Measurements from ENCODE around the gene MAP2K1.

MAP2K1 gene

DNA sequence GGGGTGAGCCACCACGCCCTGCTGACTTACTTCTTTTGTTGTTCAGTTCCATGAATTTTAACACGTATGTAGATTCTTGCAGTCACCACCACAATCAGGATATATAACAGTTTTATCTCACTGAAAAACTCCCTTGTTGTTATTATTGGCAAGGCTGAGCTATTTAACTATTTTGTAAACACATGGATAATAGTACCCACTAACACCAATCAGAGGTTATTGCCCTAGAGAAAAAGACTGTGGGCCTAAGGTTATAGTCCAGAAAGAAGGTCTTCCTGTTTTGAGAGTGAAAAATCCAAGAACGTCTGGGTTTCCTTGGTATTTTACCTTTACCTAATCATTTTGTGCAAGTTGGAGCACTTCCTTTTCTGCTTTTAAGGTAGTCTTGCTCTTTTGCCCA is 127.9 kb downstream of the MAP2K1 start:
- Histone ChIP-seq H3K27me3 (no peaks in the 10 kb centered on the region), H3K36me3 (peaks cover 0 to 28% (median 11%) of the 10 kb centered on the region in 3 donors), H3K4me3 (no peak overlapping the region), H3K4me1 (no peaks in the 10 kb centered on the region), H3K27ac (no peak overlapping the region), H3K9me3 (no peaks in the 10 kb centered on the region)
- intact Hi-C loops (cut with DNase I; ENCODE audit: low total_unique reads) = no loop called here
- no peak for DNase-seq
- TF ChIP-seq, protein P1, sequence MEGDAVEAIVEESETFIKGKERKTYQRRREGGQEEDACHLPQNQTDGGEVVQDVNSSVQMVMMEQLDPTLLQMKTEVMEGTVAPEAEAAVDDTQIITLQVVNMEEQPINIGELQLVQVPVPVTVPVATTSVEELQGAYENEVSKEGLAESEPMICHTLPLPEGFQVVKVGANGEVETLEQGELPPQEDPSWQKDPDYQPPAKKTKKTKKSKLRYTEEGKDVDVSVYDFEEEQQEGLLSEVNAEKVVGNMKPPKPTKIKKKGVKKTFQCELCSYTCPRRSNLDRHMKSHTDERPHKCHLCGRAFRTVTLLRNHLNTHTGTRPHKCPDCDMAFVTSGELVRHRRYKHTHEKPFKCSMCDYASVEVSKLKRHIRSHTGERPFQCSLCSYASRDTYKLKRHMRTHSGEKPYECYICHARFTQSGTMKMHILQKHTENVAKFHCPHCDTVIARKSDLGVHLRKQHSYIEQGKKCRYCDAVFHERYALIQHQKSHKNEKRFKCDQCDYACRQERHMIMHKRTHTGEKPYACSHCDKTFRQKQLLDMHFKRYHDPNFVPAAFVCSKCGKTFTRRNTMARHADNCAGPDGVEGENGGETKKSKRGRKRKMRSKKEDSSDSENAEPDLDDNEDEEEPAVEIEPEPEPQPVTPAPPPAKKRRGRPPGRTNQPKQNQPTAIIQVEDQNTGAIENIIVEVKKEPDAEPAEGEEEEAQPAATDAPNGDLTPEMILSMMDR (IDR thresholded peaks at IDR 0.05) = no peak

GRCh38 chr15:66515901-66516322 is 129.2 kb downstream of the MAP2K1 start:
- Histone ChIP-seq H3K9me3 (no peaks in the 10 kb centered on the region), H3K27me3 (no peaks in the 10 kb centered on the region), H3K27ac (no peak overlapping the region), H3K4me1 (no peaks in the 10 kb centered on the region), H3K4me3 (no peak overlapping the region), H3K36me3 (peaks cover 2 to 31% (median 11%) of the 10 kb centered on the region in 3 donors)
- TF ChIP-seq, protein P1 (IDR thresholded peaks at IDR 0.05) = no peak
- intact Hi-C loops (cut with DNase I; ENCODE audit: low total_unique reads) = no loop called here
- DNase-seq = no peak

- peaks cover 7 to 43% (median 14%) of the 10 kb centered on the region in 3 donors for H3K36me3 ChIP-seq
- intact Hi-C loops (cut with DNase I; ENCODE audit: low total_unique reads) = no loop called here
- H3K4me1 ChIP-seq = no peaks in the 10 kb centered on the region
- H3K27me3 ChIP-seq = no peaks in the 10 kb centered on the region
- no peaks in the 10 kb centered on the region for H3K9me3 ChIP-seq
- H3K4me3 ChIP-seq = no peak overlapping the region
- H3K27ac ChIP-seq = no peak overlapping the region
- no peak for DNase-seq
- TF ChIP-seq, protein P1 (IDR thresholded peaks at IDR 0.05) = no peak
These were observed 137.2 kb downstream of the MAP2K1 start for GRCh38 chr15:66523926-66524325.

DNA sequence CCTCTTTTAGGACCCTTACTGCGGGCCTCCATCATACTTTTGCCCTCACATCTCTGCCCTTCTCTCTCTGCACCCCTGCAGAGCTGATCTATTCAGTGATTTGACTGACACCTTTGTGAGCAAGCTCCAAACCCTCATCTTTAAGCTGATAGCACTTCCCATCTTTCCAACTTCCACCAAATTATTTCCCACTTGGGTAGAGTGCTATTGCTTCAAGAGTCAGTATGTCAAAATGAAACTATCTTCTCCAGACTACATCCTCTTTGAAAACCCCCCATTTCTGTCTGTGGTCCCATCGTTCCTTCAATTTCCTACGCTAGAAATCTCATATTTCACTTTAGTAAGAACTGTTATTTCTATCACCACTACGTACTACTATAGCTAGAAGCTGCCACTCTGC is 138.1 kb downstream of the MAP2K1 start:
- Histone ChIP-seq H3K4me3 (no peak overlapping the region), H3K27me3 (no peaks in the 10 kb centered on the region), H3K36me3 (peaks cover 5 to 48% (median 20%) of the 10 kb centered on the region in 3 donors), H3K9me3 (no peaks in the 10 kb centered on the region), H3K4me1 (no peaks in the 10 kb centered on the region), H3K27ac (no peak overlapping the region)
- no peak for DNase-seq
- TF ChIP-seq, protein P1 (IDR thresholded peaks at IDR 0.05) = no peak
- intact Hi-C loops (cut with DNase I; ENCODE audit: low total_unique reads) = no loop called here

DNA sequence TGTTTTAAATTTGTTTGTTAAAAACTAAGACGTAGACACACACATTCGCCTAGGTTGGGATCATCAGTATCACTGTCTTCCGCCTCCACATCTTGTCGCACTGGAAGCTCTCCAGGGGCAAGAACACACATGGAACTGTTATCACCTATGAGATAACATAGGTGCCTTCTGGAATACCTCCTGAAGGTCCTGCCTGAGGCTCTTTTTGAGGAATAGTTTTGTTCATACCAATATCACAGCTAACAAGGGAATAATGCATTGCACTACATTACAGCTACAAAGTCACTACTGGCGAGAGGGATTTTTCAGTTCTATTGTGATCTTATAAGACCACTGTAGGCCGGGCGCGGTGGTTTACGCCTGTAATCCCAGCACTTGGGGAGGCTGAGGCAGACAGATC is 148.3 kb downstream of the MAP2K1 start:
- DNase-seq = no peak
- Histone ChIP-seq H3K4me1 (no peaks in the 10 kb centered on the region), H3K27me3 (no peaks in the 10 kb centered on the region), H3K9me3 (no peaks in the 10 kb centered on the region), H3K4me3 (no peak overlapping the region), H3K27ac (no peak overlapping the region), H3K36me3 (peaks cover 2 to 30% (median 3%) of the 10 kb centered on the region in 3 donors)
- intact Hi-C loops (cut with DNase I; ENCODE audit: low total_unique reads) = no loop called here
- TF ChIP-seq, protein P1 (IDR thresholded peaks at IDR 0.05) = no peak
